NCI-H128 (cell line): Measurements from ENCODE around the gene GOLPH3.

Source experiments
- DNase-seq: peaks from one replicate; lab custom pipeline; 2025; ENCODE audit not compliant: unreplicated experiment; lab: John Stamatoyannopoulos, UW

GOLPH3 gene

DNA sequence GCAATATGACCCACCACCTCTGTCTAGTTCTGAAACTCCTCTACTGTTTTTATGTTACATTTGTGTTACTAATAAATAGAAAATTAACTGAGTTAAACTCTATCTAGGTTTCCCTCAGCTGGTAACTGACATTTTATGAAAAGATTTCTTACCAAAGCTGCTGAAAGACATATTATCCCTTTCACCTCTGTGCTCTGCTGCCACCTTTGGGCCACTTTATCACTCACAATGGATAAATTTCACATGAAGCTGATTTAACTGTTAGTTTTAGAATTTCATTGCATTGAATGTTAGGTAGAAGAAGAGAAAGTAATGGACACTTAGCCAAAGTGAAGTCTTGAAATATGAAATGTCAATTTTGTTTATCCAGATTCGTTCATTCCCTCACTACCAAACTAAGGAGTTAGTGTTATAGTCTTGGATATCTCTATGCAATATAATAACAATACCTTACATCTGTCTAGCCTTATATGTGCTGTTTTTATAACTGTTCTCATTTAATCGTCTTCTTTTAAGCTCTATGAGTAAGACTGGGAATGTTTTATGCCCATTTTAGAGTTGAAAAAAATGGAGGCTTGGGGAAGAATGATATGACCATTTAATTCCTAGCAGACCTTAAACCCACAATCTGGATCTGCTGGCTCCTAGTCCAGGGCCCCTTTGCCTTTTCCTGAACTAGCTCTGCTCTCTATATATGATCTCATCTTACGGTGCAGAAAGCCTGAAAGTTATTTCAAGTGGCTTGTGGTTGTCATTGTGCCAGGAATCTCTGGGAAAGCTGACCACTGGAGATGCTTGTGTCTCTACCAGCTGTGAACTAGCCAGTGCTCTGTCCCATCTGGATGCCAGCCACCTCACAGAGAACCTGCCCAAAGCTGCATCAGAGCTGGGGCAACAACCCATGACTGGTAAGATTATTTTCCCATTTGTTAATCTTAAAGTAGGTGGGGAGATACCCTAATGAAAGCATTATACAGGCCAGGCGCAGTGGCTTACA lies 97.1 kb downstream of the GOLPH3 start:
- DNase-seq, result peak; percentile 37
